ENCODE measurements around the gene HOXB5. TPM values are rescaled to one million over a fixed set of nuclear protein-coding genes. Genes with fewer than 3 reads are reported as not detected.

Gene HOXB5
- total RNA-seq, 1 donor from 2014 or later = 0.59 TPM

DNA sequence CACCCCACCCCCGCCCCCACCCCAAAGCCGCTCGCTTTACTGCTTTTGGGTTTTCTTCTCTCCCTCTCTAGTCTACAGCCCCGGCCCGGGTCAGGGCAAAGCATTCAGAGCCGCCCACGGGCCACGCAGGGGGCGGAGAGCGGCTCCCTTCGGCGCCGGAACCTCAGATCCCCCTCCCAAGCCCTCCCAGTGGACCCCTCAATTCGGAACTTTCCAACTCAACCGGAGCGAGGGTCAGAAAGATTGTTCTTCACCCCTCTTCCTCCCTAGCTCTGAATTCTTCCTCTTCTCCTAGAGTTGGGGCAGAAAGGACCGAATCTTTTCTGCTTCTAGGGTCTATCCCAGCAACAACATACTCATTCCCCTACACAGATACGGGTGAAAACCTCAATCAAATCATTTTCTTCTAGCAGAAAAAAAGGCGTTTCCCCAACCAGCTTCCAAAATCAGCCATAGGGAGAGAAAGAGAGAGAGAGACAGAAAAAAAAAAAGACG lies 49.7 kb downstream of the HOXB5 start:
- no peak for DNase-seq (ENCODE audit: low spot score)
- H3K9me3 Mint-ChIP-seq (ENCODE audit: unreplicated experiment) = no peaks in the 10 kb centered on the region
- H3K27ac Mint-ChIP-seq (ENCODE audit: unreplicated experiment) = peak overlapping the region; percentile 79
- no peak for TF ChIP-seq CTCF (IDR thresholded peaks at IDR 0.05; ENCODE audit: unreplicated experiment)
- H3K4me1 Mint-ChIP-seq (ENCODE audit: unreplicated experiment) = peaks cover 53% of the 10 kb centered on the region
- peaks cover 10% of the 10 kb centered on the region for H3K36me3 Mint-ChIP-seq (ENCODE audit: low read depth, unreplicated experiment)
- peak overlapping the region; percentile 96 for H3K4me3 Mint-ChIP-seq (ENCODE audit: unreplicated experiment)
- peaks cover 23% of the 10 kb centered on the region for H3K27me3 Mint-ChIP-seq (ENCODE audit: unreplicated experiment)

- peaks cover 10% of the 10 kb centered on the region for H3K36me3 Mint-ChIP-seq (ENCODE audit: low read depth, unreplicated experiment)
- peaks cover 50% of the 10 kb centered on the region for H3K4me1 Mint-ChIP-seq (ENCODE audit: unreplicated experiment)
- DNase-seq (ENCODE audit: low spot score) = peak; percentile 61
- H3K27ac Mint-ChIP-seq (ENCODE audit: unreplicated experiment) = no peak overlapping the region
- peaks cover 22% of the 10 kb centered on the region for H3K27me3 Mint-ChIP-seq (ENCODE audit: unreplicated experiment)
- H3K9me3 Mint-ChIP-seq (ENCODE audit: unreplicated experiment) = no peaks in the 10 kb centered on the region
- TF ChIP-seq CTCF (IDR thresholded peaks at IDR 0.05; ENCODE audit: unreplicated experiment) = peak; percentile 28
- peak overlapping the region; percentile 91 for H3K4me3 Mint-ChIP-seq (ENCODE audit: unreplicated experiment)
Measured at GRCh38 chr17:48543107-48543853, 50.3 kb downstream of the HOXB5 start.

- H3K4me1 Mint-ChIP-seq (ENCODE audit: unreplicated experiment) = peaks cover 44% of the 10 kb centered on the region
Measured at GRCh38 chr17:48542698-48543106, 50.9 kb downstream of the HOXB5 start.

GRCh38 chr17:48542114-48542656 lies 51.4 kb downstream of the HOXB5 start:
- Mint-ChIP-seq H3K36me3 (ENCODE audit: low read depth, unreplicated experiment) (peaks cover 10% of the 10 kb centered on the region), H3K27me3 (ENCODE audit: unreplicated experiment) (peaks cover 16% of the 10 kb centered on the region), H3K27ac (ENCODE audit: unreplicated experiment) (no peak overlapping the region), H3K4me3 (ENCODE audit: unreplicated experiment) (peak overlapping the region; percentile 87), H3K4me1 (ENCODE audit: unreplicated experiment) (peaks cover 39% of the 10 kb centered on the region), H3K9me3 (ENCODE audit: unreplicated experiment) (no peaks in the 10 kb centered on the region)
- no peak for TF ChIP-seq CTCF (IDR thresholded peaks at IDR 0.05; ENCODE audit: unreplicated experiment)
- DNase-seq (ENCODE audit: low spot score) = no peak

More at GRCh38 chr17:48542698-48543106, 50.9 kb downstream of the HOXB5 start:
- peaks cover 10% of the 10 kb centered on the region for H3K36me3 Mint-ChIP-seq (ENCODE audit: low read depth, unreplicated experiment)
- peak overlapping the region; percentile 91 for H3K4me3 Mint-ChIP-seq (ENCODE audit: unreplicated experiment)
- peaks cover 16% of the 10 kb centered on the region for H3K27me3 Mint-ChIP-seq (ENCODE audit: unreplicated experiment)
- no peak for DNase-seq (ENCODE audit: low spot score)
- H3K9me3 Mint-ChIP-seq (ENCODE audit: unreplicated experiment) = no peaks in the 10 kb centered on the region
- no peak for TF ChIP-seq CTCF (IDR thresholded peaks at IDR 0.05; ENCODE audit: unreplicated experiment)
- H3K27ac Mint-ChIP-seq (ENCODE audit: unreplicated experiment) = peak overlapping the region; percentile 22

GRCh38 chr17:48541577-48542113 lies 51.9 kb downstream of the HOXB5 start:
- peak overlapping the region; percentile 87 for H3K4me3 Mint-ChIP-seq (ENCODE audit: unreplicated experiment)

More at GRCh38 chr17:48541577-48542113, 51.9 kb downstream of the HOXB5 start:
- Mint-ChIP-seq H3K4me1 (ENCODE audit: unreplicated experiment) (peaks cover 35% of the 10 kb centered on the region), H3K27me3 (ENCODE audit: unreplicated experiment) (peaks cover 16% of the 10 kb centered on the region), H3K36me3 (ENCODE audit: low read depth, unreplicated experiment) (peaks cover 10% of the 10 kb centered on the region), H3K27ac (ENCODE audit: unreplicated experiment) (no peak overlapping the region), H3K9me3 (ENCODE audit: unreplicated experiment) (no peaks in the 10 kb centered on the region)
- TF ChIP-seq CTCF (IDR thresholded peaks at IDR 0.05; ENCODE audit: unreplicated experiment) = no peak
- DNase-seq (ENCODE audit: low spot score) = no peak
